Hematopoietic multipotent progenitor cell treated with erythropoietin and hydrocortisone succinate and interleukin-3 and kit ligand, for 17 days (in vitro differentiated cells): ENCODE results near the gene ABHD5.

Source experiments
- DNase-seq: peaks from one replicate; pipeline ENCODE4 v3.0.0-alpha.2; 2015; ENCODE audit warnings: low spot score

Gene ABHD5

DNA sequence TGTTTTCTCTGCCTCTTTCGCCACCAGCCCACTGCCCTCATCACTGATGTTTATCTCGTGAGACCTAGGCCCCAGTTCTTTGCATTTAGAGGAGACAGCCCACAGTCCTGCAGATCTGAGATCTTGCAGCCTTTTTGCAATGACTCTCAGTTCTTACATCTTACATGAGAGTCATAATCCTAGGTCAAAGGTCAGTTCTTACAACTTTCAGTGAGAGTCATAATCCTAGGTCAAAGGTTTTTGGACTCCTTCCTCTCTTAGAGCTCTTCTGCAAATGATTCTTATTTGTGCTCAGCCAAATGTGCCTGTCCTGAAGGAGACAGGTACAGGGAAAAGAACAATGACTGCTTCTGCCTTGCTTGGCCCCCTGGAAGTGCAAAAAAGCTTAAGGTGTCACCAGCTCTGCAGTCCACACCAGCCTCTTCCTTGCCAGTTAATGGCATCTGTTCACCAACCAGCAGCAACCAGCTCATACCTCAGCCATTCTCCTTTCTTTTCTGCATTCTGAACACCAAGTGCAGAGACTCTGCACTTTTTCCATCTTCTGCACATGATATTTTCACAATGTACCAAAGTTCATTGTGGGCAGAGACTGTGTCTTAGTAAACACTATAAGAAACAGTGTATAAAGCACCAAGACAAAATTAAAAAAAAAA is 67.1 kb downstream of the ABHD5 start:
- DNase-seq, result no peak

- DNase-seq, result no peak
These were observed 68.0 kb downstream of the ABHD5 start for GRCh38 chr3:43758592-43759225.

DNA sequence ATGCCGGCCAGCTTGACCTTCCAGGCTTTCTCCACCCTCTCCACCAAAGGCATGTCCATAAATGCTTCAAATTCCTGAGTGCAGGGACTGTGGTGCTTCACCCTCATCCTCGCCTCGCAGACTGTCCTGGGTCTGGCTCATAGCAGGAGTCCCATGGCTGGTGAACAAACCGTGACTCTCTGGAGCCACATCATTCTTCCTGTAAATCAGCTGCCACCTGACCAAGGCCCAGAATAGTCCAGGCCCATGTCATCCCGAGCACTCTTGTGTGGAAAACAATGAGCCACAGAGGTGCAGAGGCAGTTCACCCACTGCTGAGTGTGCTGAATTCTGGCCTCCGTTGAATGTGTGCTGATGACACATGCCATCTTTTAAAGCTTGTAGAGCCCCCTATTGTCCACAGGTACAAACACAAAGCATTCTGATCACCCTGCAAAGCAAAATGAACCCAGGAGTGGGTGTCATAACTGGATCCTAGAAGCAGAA is 68.6 kb downstream of the ABHD5 start:
- DNase-seq, result no peak

- DNase-seq, result no peak
These were observed 69.2 kb downstream of the ABHD5 start for GRCh38 chr3:43759938-43760337.

GRCh38 chr3:43760938-43761337 is 70.2 kb downstream of the ABHD5 start:
- no peak for DNase-seq

DNA sequence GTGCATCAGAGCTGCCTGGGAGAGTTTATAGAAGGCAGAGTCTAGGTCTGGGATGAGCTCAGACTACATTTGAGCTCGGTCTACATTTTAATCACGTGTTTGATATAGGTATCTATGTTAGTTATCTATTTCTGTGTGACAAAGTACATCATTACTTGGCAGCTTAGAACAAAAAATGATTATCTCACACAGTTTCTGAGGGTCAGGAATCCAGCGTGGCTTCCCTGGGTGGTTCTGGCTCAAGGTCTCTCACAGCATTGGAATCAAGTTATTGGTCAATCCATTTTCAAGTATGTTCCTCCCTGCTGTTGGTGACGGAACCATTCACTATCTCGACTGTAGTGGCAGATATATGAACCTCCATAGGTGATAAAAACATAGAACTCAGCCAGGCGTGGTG is 71.7 kb downstream of the ABHD5 start:
- no peak for DNase-seq

- no peak for DNase-seq
These were observed 73.3 kb downstream of the ABHD5 start for GRCh38 chr3:43764056-43764455.

- DNase-seq, result no peak
These were observed 73.7 kb downstream of the ABHD5 start for GRCh38 chr3:43764471-43764870.

- no peak for DNase-seq
These were observed 74.8 kb downstream of the ABHD5 start for GRCh38 chr3:43765521-43765971.

DNA sequence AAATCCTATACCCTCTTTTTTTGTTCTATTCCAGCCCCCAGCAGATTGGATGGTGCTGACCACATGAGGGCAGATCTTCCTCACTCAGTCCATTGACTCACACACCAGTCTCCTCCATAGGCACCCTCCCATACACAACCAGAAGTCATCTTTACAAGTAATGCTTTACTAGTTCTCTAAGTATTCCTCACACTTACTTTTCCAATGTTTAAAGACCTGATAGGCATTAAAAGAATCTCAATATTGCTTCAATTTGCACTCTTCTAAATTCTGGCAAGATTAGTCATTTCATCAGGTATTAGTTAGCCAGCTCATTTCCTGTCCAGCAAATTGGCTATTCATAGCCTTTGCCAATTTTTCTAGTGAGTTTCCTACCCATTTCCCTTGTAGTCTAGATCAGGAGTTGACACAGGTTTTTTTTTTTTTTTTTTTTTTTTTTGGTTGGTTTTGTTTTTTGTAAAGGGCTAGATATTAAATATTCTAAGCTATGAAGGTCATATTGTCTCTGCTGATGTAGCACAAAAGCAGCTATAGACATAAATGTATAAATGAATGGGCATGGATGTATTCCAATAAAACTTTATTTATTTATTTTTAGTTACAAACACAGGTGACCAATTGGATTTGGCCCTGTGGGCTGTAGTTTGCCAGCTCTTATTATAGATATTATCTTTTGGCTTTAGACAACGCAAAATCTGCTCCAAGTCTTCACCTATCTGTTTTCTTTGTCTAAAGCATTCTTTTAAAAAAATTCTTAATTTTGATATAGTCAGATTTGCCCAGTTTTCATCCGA is 76.1 kb downstream of the ABHD5 start:
- no peak for DNase-seq

DNA sequence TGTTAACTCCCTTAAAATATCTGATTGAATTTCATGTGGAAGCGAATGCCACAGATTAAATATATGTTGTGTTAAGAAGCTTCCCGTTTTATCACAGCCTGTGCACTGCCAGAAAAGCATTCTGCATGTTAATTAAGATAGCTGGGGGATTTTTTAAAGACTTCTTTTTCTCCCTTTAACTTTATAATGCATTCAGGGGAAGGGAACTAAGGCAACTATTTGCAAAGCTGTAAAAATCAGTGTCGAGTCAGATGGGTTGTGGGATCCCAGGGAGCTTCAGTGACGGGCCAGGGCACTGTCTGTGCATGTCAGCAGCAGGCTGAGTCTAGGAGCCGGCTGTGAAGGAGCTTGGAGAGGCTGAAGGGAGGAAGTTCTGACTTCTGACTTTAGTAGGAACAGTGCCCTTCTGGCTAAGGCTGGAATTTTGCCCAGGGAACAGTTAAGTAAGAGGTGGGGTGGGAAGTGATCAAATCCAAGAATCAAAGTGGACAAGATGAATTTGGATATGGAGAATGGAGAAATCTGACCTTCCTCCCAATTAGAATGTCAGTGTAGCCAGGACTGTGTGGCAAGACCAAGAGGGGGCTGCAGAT is 77.7 kb downstream of the ABHD5 start:
- no peak for DNase-seq

- DNase-seq, result peak; percentile 99
These were observed 78.6 kb downstream of the ABHD5 start for GRCh38 chr3:43769097-43769884.

DNA sequence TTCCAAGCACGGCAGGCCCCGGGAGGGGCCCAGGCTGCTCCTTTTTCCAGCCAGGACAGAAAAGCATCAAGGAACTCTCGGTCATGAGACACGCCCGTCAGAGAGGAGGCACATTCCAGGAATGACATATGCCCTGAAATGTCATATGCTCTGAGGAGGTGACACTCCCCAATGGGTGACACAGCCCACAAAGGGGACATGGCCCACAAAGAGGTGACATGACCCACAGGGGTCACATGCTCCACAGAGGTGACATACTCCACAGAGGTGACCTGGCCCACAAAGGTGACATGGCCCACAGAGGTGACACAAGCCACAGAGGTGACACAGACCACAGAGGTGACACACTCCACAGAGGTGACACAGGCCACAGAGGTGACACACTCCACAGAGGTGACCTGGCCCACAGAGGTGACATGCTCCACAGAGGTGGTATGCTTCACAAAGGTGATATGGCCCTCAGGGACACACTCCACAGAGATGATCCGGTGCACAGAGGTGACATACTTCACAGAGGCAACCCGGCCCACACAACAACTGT is 79.2 kb downstream of the ABHD5 start:
- no peak for DNase-seq

DNA sequence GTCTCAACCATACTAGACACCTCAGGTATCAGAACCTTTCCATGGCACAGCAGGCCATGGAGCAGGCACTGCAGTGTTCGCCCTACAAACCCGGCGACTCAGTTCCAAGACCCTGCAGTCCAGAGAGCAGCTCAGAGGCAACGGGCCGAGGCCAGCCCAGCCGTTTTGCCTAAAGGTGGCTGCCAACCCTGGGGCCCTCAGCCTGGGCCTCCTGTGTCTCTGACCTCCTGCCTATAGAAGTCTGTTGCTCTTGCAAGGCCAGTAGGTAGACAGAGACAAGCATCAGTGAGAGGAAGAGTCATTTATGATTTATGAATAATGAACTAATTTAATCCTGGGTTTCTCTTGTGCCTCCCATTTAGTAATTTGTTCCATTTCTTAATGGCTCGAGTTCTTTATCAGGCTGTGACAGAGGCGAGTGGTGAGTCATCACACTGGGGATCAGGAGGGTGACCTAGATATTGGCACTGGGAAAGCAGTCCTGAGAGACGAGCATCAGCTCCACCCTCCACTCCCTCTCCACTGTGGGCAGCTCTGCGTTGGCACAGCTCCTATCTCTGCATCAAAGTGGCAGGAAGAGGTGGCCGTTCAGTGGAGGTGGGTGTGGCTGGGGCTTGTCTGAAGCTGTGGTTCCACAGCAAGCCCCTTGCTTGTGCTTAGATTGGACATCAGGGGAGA is 79.8 kb downstream of the ABHD5 start:
- DNase-seq, result peak; percentile 97

DNA sequence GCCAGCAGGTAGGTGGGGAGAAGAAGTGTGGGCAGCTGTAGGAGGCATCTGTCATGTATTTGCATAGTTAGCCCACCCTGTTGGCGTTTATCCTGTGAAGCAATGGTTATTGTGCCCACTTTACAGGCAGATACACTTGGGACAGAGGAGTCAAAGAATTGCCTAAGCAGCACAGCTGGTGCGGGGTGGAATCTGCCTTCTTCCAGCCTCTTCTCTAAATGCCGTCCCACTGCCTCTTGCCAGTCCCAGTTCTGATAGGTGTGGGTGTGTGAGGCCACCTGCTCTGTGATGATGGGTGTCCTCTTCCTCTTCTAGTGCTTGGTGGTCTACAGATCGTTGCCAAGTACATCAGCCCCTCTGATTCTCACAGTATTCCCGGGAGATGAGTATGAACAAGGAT is 80.9 kb downstream of the ABHD5 start:
- DNase-seq, result peak; percentile 54

GRCh38 chr3:43773273-43774094 is 82.7 kb downstream of the ABHD5 start:
- peak; percentile 90 for DNase-seq

GRCh38 chr3:43774799-43775198 is 84.1 kb downstream of the ABHD5 start:
- DNase-seq, result no peak

GRCh38 chr3:43776101-43776500 is 85.4 kb downstream of the ABHD5 start:
- DNase-seq, result no peak

DNA sequence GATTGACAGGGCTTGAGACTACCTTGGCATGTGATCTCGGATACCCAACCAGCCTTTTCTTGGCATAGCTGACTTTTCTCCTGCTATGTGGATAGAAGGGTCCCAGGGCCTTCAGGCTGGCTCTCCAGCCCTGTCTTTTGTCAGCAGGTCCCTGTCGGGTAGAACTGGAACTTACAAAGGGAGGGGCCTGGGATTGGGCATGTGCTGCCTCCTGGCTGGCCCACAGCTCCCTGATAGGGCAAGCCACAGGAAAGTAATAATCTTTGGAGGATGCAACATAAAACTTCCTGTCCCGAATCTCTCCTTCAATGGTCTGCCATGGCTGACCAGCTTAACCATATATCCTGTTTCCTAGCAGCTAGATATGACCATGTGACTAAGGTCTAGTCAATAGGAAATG is 89.1 kb downstream of the ABHD5 start:
- DNase-seq, result no peak

DNA sequence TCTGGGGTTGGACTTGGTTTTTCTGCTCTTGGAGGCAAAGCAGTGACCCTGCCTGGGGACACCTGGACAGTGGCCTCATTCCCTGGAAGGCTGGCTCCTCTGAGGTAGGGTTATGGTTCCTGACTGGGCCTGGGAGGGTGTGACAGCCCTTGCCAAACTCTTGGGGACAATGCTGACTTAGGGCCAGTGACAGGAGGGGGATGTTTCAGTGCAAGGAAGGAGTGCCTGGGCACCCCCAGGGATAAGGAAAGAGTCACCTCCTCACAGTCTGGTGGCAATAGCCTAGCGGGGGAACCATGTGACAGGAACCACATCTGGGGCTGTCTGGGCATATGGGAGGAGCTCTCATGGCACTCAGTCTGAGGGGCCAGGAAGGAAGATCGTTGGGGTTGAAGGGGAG is 91.8 kb downstream of the ABHD5 start:
- DNase-seq, result no peak
